HEK293T (cell line): Measurements from ENCODE around the gene FAM78A.

Experiments
- ARNT ChIP-seq: fragments of 450-650 bp; IDR thresholded peaks from 2 replicates; pipeline ENCODE4 v1.6.1; 2017; ENCODE audit warnings: mild to moderate bottlenecking
- BHLHE40 ChIP-seq: fragments of 450-650 bp; IDR thresholded peaks from 2 replicates; pipeline ENCODE4 v1.6.1; 2016; ENCODE audit warnings: mild to moderate bottlenecking, moderate library complexity, borderline replicate concordance
- CTBP1 ChIP-seq: fragments of 450-650 bp; IDR thresholded peaks from 2 replicates; pipeline ENCODE4 v1.6.1; 2016; ENCODE audit warnings: borderline replicate concordance
- ELF4 ChIP-seq: fragments of 450-650 bp; IDR thresholded peaks from 2 replicates; pipeline ENCODE4 v1.6.1; 2017; ENCODE audit warnings: antibody characterized with exemption
- FOXA1 ChIP-seq: fragments of 450-650 bp; IDR thresholded peaks from 2 replicates; pipeline ENCODE4 v1.6.1; 2016; ENCODE audit warnings: mild to moderate bottlenecking
- FOXK2 ChIP-seq: fragments of 450-650 bp; IDR thresholded peaks from 2 replicates; pipeline ENCODE4 v1.6.1; 2016; ENCODE audit warnings: mild to moderate bottlenecking
- FOXM1 ChIP-seq: fragments of 450-650 bp; IDR thresholded peaks from 2 replicates; pipeline ENCODE4 v1.6.1; 2017; ENCODE audit warnings: mild to moderate bottlenecking, borderline replicate concordance
- HDGF ChIP-seq: fragments of 450-650 bp; IDR thresholded peaks from 2 replicates; pipeline ENCODE4 v1.6.1; 2017; ENCODE audit warnings: antibody characterized with exemption, borderline replicate concordance
- L3MBTL2 ChIP-seq: fragments of 450-650 bp; conservative IDR thresholded peaks from 2 replicates; pipeline ENCODE4 v1.6.1; 2016; ENCODE audit warnings: mild to moderate bottlenecking
- SUZ12 ChIP-seq: fragments of 450-650 bp; IDR thresholded peaks from 2 replicates; pipeline ENCODE4 v1.6.1; 2016; ENCODE audit warnings: mild to moderate bottlenecking
- TARDBP ChIP-seq: fragments of 450-650 bp; IDR thresholded peaks from 2 replicates; pipeline ENCODE4 v1.6.1; 2016
- ZNF384 ChIP-seq: fragments of 450-650 bp; IDR thresholded peaks from 2 replicates; pipeline ENCODE4 v1.6.1; 2016
- TF ChIP-seq, protein P1 (sequence below): fragments of 450-650 bp; IDR thresholded peaks from 2 replicates; pipeline ENCODE4 v1.6.1; 2016

DNA sequence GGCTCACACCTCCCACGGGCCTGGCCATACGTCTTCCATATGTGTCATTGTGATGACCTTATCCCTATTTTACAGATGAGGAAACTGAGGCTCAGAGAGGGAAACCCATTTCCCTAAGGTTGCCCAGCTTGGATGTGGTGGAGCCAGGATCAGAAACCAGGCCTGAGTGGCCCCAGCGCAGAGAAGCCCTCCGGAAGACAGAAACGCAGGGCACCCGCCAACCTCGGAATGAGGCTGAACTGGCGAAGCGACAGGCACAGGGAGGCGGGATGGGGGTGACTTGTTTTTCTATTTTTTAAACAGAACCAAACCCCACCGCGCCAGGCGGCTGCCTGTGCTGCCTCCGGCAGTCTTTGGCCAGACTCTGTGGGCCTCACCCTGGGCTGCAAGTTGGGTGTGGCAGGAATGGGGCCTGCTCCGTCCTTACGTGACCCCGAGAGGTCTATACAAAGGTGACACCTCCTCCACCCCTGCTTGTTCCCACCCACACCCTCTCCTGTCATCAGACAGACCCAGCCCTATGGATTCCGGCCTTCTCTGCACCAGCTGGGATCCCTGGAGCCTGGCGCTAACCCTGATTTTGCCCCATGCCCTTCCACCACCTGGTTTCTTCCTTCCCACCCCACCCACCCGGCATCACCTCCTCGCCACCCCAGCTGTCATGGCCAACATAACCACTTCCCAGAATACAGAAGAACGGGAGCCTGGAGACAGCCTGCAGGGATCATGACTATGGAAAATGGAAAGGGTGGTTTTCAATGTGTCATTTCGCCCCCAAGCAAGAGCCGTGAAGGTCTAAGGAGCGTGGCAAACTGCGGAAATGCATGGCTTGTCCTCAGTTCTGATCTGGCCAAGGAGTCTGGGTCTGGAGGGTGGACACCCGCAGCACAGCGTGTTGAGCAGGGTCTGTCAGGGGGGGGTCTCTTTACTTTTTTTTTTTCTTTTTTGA is 36.8 kb upstream of the FAM78A start:
- TF ChIP-seq TARDBP = no peak
- TF ChIP-seq BHLHE40 = no peak
- no peak for TF ChIP-seq FOXA1
- TF ChIP-seq CTBP1 = no peak
- TF ChIP-seq ZNF384 = no peak
- no peak for TF ChIP-seq FOXK2
- TF ChIP-seq ARNT = no peak
- TF ChIP-seq HDGF = no peak
- no peak for TF ChIP-seq SUZ12
- no peak for TF ChIP-seq L3MBTL2
- TF ChIP-seq, protein P1, sequence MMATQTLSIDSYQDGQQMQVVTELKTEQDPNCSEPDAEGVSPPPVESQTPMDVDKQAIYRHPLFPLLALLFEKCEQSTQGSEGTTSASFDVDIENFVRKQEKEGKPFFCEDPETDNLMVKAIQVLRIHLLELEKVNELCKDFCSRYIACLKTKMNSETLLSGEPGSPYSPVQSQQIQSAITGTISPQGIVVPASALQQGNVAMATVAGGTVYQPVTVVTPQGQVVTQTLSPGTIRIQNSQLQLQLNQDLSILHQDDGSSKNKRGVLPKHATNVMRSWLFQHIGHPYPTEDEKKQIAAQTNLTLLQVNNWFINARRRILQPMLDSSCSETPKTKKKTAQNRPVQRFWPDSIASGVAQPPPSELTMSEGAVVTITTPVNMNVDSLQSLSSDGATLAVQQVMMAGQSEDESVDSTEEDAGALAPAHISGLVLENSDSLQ = no peak
- TF ChIP-seq ELF4 = no peak
- TF ChIP-seq FOXM1 = no peak
